GM13977 (cell line): ENCODE measurements around the gene YES1.
"Not testable (repeated sequence)": the region's sequence is repeated elsewhere in the genome, so short reads cannot be mapped to it uniquely, and the experiment has no call there.

ENCODE experiments used
- DNase-seq: peaks from one replicate; pipeline ENCODE4 v3.0.0; 2012; ENCODE audit warnings: low spot score
- CTCF ChIP-seq: IDR thresholded peaks from 2 replicates; pipeline ENCODE4 v1.5.1; 2012; ENCODE audit warnings: mild to moderate bottlenecking, control low read depth; ENCODE audit not compliant: insufficient read depth; ENCODE audit errors: extremely low read depth, missing control alignments
- in situ Hi-C: fragments of 300-500 bp; cut with MboI; formaldehyde crosslinking; loops from one replicate; pipeline ENCODE4 v1.12.0; 2022; ENCODE audit warnings: low sequenced_read_pairs, low pct_unique_long_range_greater_than_20kb, mixed read lengths, inconsistent platforms; ENCODE audit not compliant: unreplicated experiment

YES1 gene

GRCh38 chr18:731185-731584 lies 80.9 kb downstream of the YES1 start:
- DNase-seq = no peak
- in situ Hi-C loops = no loop called here
- no peak for TF ChIP-seq CTCF

DNA sequence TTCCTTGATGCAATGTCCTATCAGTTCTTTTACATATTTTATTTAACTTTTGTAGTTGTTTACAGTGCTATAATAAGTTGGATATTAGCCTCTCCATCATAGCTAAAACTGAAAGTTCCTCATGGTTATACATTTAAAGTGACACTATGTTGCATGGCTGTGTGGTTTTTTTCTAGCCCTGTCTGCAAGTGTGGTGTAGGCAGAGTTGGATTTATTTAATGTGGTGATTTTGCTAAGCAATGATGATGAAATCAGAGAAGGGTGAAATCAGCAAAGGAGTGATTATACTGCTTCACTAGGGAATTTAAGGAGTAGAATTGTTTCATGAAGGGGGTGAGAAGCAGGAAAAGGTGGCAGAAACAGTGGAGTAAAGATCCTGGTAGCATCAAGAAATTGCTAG lies 81.3 kb downstream of the YES1 start:
- TF ChIP-seq CTCF = no peak
- in situ Hi-C loops = no loop called here
- no peak for DNase-seq

- DNase-seq, in situ Hi-C loops: not testable (repeated sequence)
These were observed 81.9 kb downstream of the YES1 start for GRCh38 chr18:730120-730519.

DNA sequence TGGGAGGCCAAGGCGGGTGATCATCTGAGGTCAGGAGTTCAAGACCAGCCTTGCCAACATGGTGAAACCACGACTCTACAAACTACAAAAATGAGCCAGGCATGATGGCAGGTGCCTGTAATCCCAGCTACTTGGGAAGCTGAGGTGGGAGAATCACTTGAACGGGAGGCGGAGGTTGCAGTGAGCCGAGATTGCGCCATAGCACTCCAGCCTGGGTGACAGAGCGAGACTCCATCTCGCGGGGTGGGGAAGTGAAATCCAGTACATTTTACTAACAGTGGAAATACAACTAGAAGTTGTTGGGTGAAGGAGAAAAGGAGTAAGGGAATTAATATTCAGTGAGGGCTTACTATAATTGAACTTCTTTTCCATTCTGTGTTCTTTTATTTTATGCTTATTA lies 86.4 kb downstream of the YES1 start:
- TF ChIP-seq CTCF = no peak
- in situ Hi-C loops = no loop called here
- DNase-seq = no peak

DNA sequence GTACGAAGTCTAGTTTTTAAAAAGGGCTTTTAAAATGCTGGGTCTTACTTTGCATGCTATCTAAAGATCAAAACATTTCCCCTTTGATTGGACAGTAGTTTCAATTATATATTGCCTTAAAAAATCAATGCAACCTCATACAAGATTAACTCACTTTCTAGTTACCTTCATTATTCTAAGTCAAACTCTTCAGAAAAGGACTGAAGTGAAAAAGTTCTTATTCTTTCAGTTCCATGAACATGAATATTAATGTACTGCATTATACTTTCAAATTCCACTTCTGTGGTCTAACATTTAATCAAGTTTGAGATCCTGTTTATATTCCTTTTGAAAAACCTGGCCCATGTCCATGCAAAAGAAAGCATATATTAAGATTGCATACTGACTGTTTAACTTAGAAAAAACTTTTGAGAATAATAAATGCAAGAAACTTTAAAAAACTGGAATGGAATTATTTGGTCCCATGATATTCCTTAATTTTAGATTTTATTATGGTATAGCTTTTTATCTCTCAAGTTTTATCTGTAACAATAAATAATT lies 88.4 kb downstream of the YES1 start:
- TF ChIP-seq CTCF = no peak
- DNase-seq = no peak
- in situ Hi-C loops = no loop called here

DNA sequence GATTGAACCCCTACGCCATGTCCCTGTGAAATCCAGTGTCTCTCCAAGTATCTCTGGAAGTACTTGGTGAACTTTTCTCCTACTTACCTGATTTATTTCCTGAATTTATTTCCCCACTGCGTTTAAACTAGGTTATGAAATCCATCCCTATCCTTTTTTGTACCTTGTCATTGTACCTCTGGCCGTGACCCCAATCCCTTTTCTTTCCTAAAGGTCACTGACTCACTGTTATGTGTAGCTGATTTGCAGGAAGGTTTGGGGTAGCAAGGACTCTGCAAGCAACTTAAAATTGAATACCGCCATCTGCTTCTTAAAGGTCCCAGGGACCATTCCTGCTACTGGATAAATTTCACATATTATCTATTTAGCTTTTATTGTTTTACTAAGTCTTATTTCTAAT lies 95.0 kb downstream of the YES1 start:
- TF ChIP-seq CTCF = no peak
- no peak for DNase-seq
- in situ Hi-C loops = no loop called here

- TF ChIP-seq CTCF = no peak
- DNase-seq = no peak
- in situ Hi-C loops = no loop called here
These were observed 96.4 kb downstream of the YES1 start for GRCh38 chr18:715626-716025.
